H1 (cell line): Measurements from ENCODE around the gene KRT72. TPM values are rescaled to one million over a fixed set of nuclear protein-coding genes. Genes with fewer than 3 reads are reported as not detected.

Source experiments
- CTCF ChIA-PET: fragments of 300-600 bp; sonication (Branson Sonifier 250); formaldehyde crosslinking; loops from one replicate; lab custom pipeline; 2021; ENCODE audit not compliant: partially characterized antibody; lab: Charles Lee
- POLR2A ChIA-PET: fragments of 300-600 bp; sonication (Branson Sonifier 250); formaldehyde crosslinking; loops from one replicate; lab custom pipeline; 2021; ENCODE audit warnings: inconsistent platforms; ENCODE audit not compliant: partially characterized antibody; lab: Charles Lee
- DNase-seq, 2 experiments: peaks; one replicate each; pipeline versions ENCODE4 v3.0.0 to v3.0.0-alpha.2; 2010 to 2022; ENCODE audit warnings: low spot score in 2 of 2, low read depth in 1 of 2, mixed read lengths in 1 of 2
- FAIRE-seq: peaks from 2 replicates; lab custom pipeline; 2011; peaks lifted over from hg19 to GRCh38; lab: Jason Lieb, UNC
- H2AFZ ChIP-seq: 2 replicates; pipeline ENCODE4 v1.8.1; 2012; ENCODE audit warnings: low read length, inconsistent platforms
- H2AK5ac ChIP-seq: 2 replicates; pipeline ENCODE4 v1.6.1; 2013; ENCODE audit warnings: low read depth, low read length
- H2BK120ac ChIP-seq: replicated peaks from 2 replicates; pipeline ENCODE3; 2013; ENCODE audit warnings: low read depth, low read length, inconsistent platforms
- H2BK12ac ChIP-seq: 2 replicates; pipeline ENCODE4 v1.6.1; 2013; ENCODE audit warnings: low read depth, low read length
- H2BK15ac ChIP-seq: 2 replicates; pipeline ENCODE4 v1.6.1; 2013; ENCODE audit warnings: low read length
- H2BK20ac ChIP-seq: 2 replicates; pipeline ENCODE4 v1.6.1; 2013; ENCODE audit warnings: low read length
- H2BK5ac ChIP-seq: 2 replicates; pipeline ENCODE4 v1.6.1; 2013; ENCODE audit warnings: low read depth, low read length
- H3K14ac ChIP-seq: 2 replicates; pipeline ENCODE4 v1.6.1; 2013; ENCODE audit warnings: inconsistent platforms; ENCODE audit not compliant: insufficient read length
- H3K18ac ChIP-seq: 2 replicates; pipeline ENCODE4 v1.6.1; 2013; ENCODE audit warnings: low read length; ENCODE audit errors: extremely low read depth
- H3K23ac ChIP-seq: 2 replicates; pipeline ENCODE4 v1.6.1; 2013; ENCODE audit warnings: inconsistent platforms; ENCODE audit not compliant: insufficient read length
- H3K23me2 ChIP-seq: 2 replicates; pipeline ENCODE4 v1.6.1; 2013; ENCODE audit warnings: low read depth, low read length
- H3K27ac ChIP-seq: 2 replicates; pipeline ENCODE4 v1.6.1; 2011; ENCODE audit warnings: low read depth, low read length, inconsistent platforms
- H3K27me3 ChIP-seq, 4 experiments: replicated peaks in 1 of 4; 1 replicate in 1 of 4; 2 replicates in 3 of 4; pipeline versions ENCODE4 v1.6.1 to v1.8.1; 2011 to 2013; ENCODE audit warnings: low read length in 3 of 4, mild to moderate bottlenecking in 3 of 4, inconsistent platforms in 2 of 4, mixed read lengths in 2 of 4, moderate library complexity in 1 of 4; ENCODE audit not compliant: control insufficient read depth in 3 of 4, insufficient read depth in 3 of 4; ENCODE audit errors: extremely low read depth in 1 of 4
- H3K36me3 ChIP-seq, 4 experiments: 2 replicates each; pipeline versions ENCODE4 v1.6.1 to v1.8.1; 2011 to 2013; ENCODE audit warnings: mild to moderate bottlenecking in 4 of 4, low read length in 3 of 4, moderate library complexity in 2 of 4, control low read depth in 1 of 4, inconsistent platforms in 1 of 4; ENCODE audit not compliant: insufficient read depth in 4 of 4, control insufficient read depth in 2 of 4
- H3K4ac ChIP-seq: replicated peaks from 2 replicates; pipeline ENCODE3; 2013; ENCODE audit warnings: low read length, low read depth, mixed read lengths, inconsistent platforms; ENCODE audit not compliant: insufficient read length
- H3K4me1 ChIP-seq, 4 experiments: replicated peaks in 1 of 4; 1 replicate in 1 of 4; 2 replicates in 3 of 4; pipeline versions ENCODE4 v1.6.1 to v1.8.1; 2011 to 2013; ENCODE audit warnings: low read length in 3 of 4, inconsistent platforms in 2 of 4, mixed read lengths in 1 of 4; ENCODE audit not compliant: insufficient read depth in 4 of 4, control insufficient read depth in 3 of 4
- H3K4me2 ChIP-seq, 2 experiments: 2 replicates each; pipeline versions ENCODE4 v1.6.1 to v1.8.1; 2011 to 2013; ENCODE audit warnings: low read depth in 2 of 2, low read length in 2 of 2, control low read depth in 1 of 2, inconsistent platforms in 1 of 2, mild to moderate bottlenecking in 1 of 2; ENCODE audit not compliant: insufficient read depth in 1 of 2
- H3K4me3 ChIP-seq, 4 experiments: fragments of 200-600, 300-600 bp in 1 of 4; sonication (generic), shearing (Covaris generic), sonication (Bioruptor Twin) in 1 of 4; 2 replicates each; pipeline versions ENCODE4 v1.5.1 to v1.8.1; 2011 to 2016; ENCODE audit warnings: low read length in 4 of 4, low read depth in 3 of 4, control low read depth in 2 of 4, inconsistent platforms in 2 of 4, mild to moderate bottlenecking in 2 of 4, mixed read lengths in 1 of 4, moderate library complexity in 1 of 4; ENCODE audit not compliant: insufficient read depth in 2 of 4; ENCODE audit errors: extremely low read depth in 1 of 4
- H3K56ac ChIP-seq: replicated peaks from 2 replicates; pipeline ENCODE3; 2013; ENCODE audit warnings: low read depth, mild to moderate bottlenecking, mixed read lengths, low read length, inconsistent platforms; ENCODE audit not compliant: insufficient read length
- H3K79me1 ChIP-seq: 2 replicates; pipeline ENCODE4 v1.6.1; 2013; ENCODE audit warnings: low read depth, low read length, control low read depth
- H3K79me2 ChIP-seq, 2 experiments: 2 replicates each; pipeline versions ENCODE4 v1.6.1 to v1.8.1; 2012 to 2013; ENCODE audit warnings: low read length in 2 of 2, mild to moderate bottlenecking in 2 of 2, inconsistent platforms in 1 of 2; ENCODE audit not compliant: insufficient read depth in 2 of 2, control insufficient read depth in 1 of 2
- H3K9ac ChIP-seq, 4 experiments: replicated peaks in 1 of 4; 1 replicate in 1 of 4; 2 replicates in 3 of 4; pipeline versions ENCODE4 v1.6.1 to v1.8.1; 2011 to 2013; ENCODE audit warnings: low read depth in 3 of 4, low read length in 3 of 4, control low read depth in 2 of 4, mild to moderate bottlenecking in 2 of 4, moderate library complexity in 2 of 4, inconsistent platforms in 1 of 4; ENCODE audit errors: extremely low read depth in 1 of 4
- H3K9me3 ChIP-seq, 2 experiments: 2 replicates each; pipeline versions ENCODE4 v1.6.1 to v1.8.1; 2012 to 2013; ENCODE audit warnings: mild to moderate bottlenecking in 2 of 2, moderate library complexity in 2 of 2, control low read depth in 1 of 2, inconsistent platforms in 1 of 2, low read depth in 1 of 2, low read length in 1 of 2, mixed read lengths in 1 of 2; ENCODE audit not compliant: insufficient read depth in 2 of 2
- H4K20me1 ChIP-seq, 2 experiments: replicated peaks in 1 of 2; 2 replicates each; pipeline versions ENCODE3 to v1.8.1; 2011 to 2013; ENCODE audit warnings: inconsistent platforms in 2 of 2, low read length in 2 of 2, mild to moderate bottlenecking in 1 of 2; ENCODE audit not compliant: insufficient read depth in 2 of 2, control insufficient read depth in 1 of 2
- H4K5ac ChIP-seq: 2 replicates; pipeline ENCODE4 v1.6.1; 2013; ENCODE audit warnings: low read length, low read depth, mixed read lengths, inconsistent platforms; ENCODE audit not compliant: insufficient read length
- H4K8ac ChIP-seq: 2 replicates; pipeline ENCODE4 v1.8.0; 2013; ENCODE audit warnings: mild to moderate bottlenecking, moderate library complexity, low read length, inconsistent platforms; ENCODE audit not compliant: insufficient read depth; ENCODE audit errors: extremely low read depth
- H4K91ac ChIP-seq: replicated peaks from 2 replicates; pipeline ENCODE3; 2013; ENCODE audit warnings: low read length, mixed read lengths, inconsistent platforms; ENCODE audit not compliant: insufficient read length
- ASH2L ChIP-seq: fragments of 200-600, 300-600 bp; sonication (generic); IDR thresholded peaks from one replicate; pipeline ENCODE4 v1.7.1; 2017; ENCODE audit warnings: low read length
- ATF3 ChIP-seq: IDR thresholded peaks from 2 replicates; pipeline ENCODE4 v1.6.1; 2011; ENCODE audit warnings: low read depth, mild to moderate bottlenecking, low read length; ENCODE audit not compliant: insufficient read depth
- BACH1 ChIP-seq: IDR thresholded peaks from 2 replicates; pipeline ENCODE4 v1.6.1; 2012; ENCODE audit warnings: low read length, improper control_type of control experiment
- CBX8 ChIP-seq: fragments of 300-800, 300-1000 bp; sonication (generic); IDR thresholded peaks from 2 replicates; pipeline ENCODE4 v1.7.1; 2016; ENCODE audit warnings: low read depth, low read length, borderline replicate concordance
- CHD1 ChIP-seq: IDR thresholded peaks from 2 replicates; pipeline ENCODE4 v1.6.1; 2012; ENCODE audit warnings: low read depth, low read length, improper control_type of control experiment
- FOSL1 ChIP-seq: IDR thresholded peaks from 2 replicates; pipeline ENCODE4 v1.6.1; 2011; ENCODE audit warnings: mild to moderate bottlenecking, low read depth, low read length, moderate library complexity; ENCODE audit not compliant: insufficient read depth
- JUN ChIP-seq: IDR thresholded peaks from 2 replicates; pipeline ENCODE4 v1.6.1; 2011; ENCODE audit warnings: low read depth, mild to moderate bottlenecking, improper control_type of control experiment, low read length
- JUND ChIP-seq: IDR thresholded peaks from 2 replicates; pipeline ENCODE4 v1.6.1; 2011; ENCODE audit warnings: mild to moderate bottlenecking, improper control_type of control experiment, low read length
- RFX5 ChIP-seq: IDR thresholded peaks from 2 replicates; pipeline ENCODE4 v1.6.1; 2011; ENCODE audit warnings: low read depth, low read length, improper control_type of control experiment, borderline replicate concordance
- SP1 ChIP-seq: IDR thresholded peaks from 2 replicates; pipeline ENCODE4 v1.6.1; 2011; ENCODE audit warnings: low read depth, low read length
- SP2 ChIP-seq: IDR thresholded peaks from 2 replicates; pipeline ENCODE4 v1.6.1; 2012; ENCODE audit warnings: mild to moderate bottlenecking, low read length, inconsistent platforms
- SUZ12 ChIP-seq: fragments of 200-600 bp; sonication (generic); IDR thresholded peaks from 2 replicates; pipeline ENCODE4 v1.6.1; 2012; ENCODE audit warnings: mild to moderate bottlenecking, inconsistent platforms, low read length, moderate library complexity, mixed read lengths
- TEAD4 ChIP-seq: IDR thresholded peaks from 2 replicates; pipeline ENCODE4 v1.6.1; 2012; ENCODE audit warnings: low read depth, low read length, inconsistent platforms, mixed read lengths
- YY1 ChIP-seq: IDR thresholded peaks from 2 replicates; pipeline ENCODE4 v1.6.1; 2011; ENCODE audit warnings: low read depth, mild to moderate bottlenecking, low read length
- ZNF274 ChIP-seq: IDR thresholded peaks from 2 replicates; pipeline ENCODE4 v1.7.0; 2012; ENCODE audit warnings: low read length, borderline replicate concordance; ENCODE audit errors: extremely low read depth
- WGBS, 2 experiments: shearing (Covaris generic) in 1 of 2; methylation state at CpG; one replicate each; pipeline versions ENCODE4 v1.1.6 to v1.1.7; 2013 to 2015; ENCODE audit warnings: low lambda C conversion rate in 2 of 2, mixed read lengths in 2 of 2, inconsistent platforms in 1 of 2, low coverage in 1 of 2, missing lambda C conversion rate in 1 of 2; ENCODE audit not compliant: insufficient replicate concordance in 2 of 2, insufficient coverage in 1 of 2, insufficient read length in 1 of 2; ENCODE audit errors: extremely low coverage in 1 of 2, missing lambda C conversion rate in 1 of 2; 5-methylcytosine and 5-hydroxymethylcytosine counted together
- polyA plus RNA-seq, 7 experiments: library from polyadenylated mRNA; depleted of rRNA in 3 of 7; stranded (reverse) in 5 of 7; unstranded in 2 of 7; fragments of >200 nt in 5 of 7; fragments of 200-250 nt in 2 of 7; gene quantifications; 1 replicate in 5 of 7; 2 replicates in 1 of 7; 4 replicates in 1 of 7; pipeline versions ENCODE4 v1.2.1 to v1.2.3, GENCODE V29; 2011 to 2013; ENCODE audit warnings: missing spikeins in 2 of 7, mixed read lengths in 2 of 7
- total RNA-seq: library from RNA; stranded (reverse); fragmentation: NEBNext Ultra II Directional; extraction: Animal tissue kit (Norgen Biotek cat#: 25700); gene quantifications from 2 replicates; pipeline ENCODE4 v1.2.1, GENCODE V29; 2021

Gene KRT72
- total and polyA plus RNA-seq, 2 of the 8 experiments (the other 6 are each of a cell fraction or from before 2014, with no cell fraction given) = not detected

GRCh38 chr12:52559979-52560378 is 41.3 kb downstream of the KRT72 start:
- Histone ChIP-seq H3K56ac (no peak overlapping the region), H4K5ac (no peak overlapping the region), H2AFZ (no peak overlapping the region), H2AK5ac (no peak overlapping the region), H3K9ac (no peak overlapping the region), H2BK15ac (no peak overlapping the region), H3K9me3 (no peaks in the 10 kb centered on the region), H3K4me2 (no peak overlapping the region), H3K79me2 (no peaks in the 10 kb centered on the region), H3K36me3 (no peaks in the 10 kb centered on the region), H3K27me3 (no peaks in the 10 kb centered on the region), H3K4me1 (no peaks in the 10 kb centered on the region), H4K20me1 (no peaks in the 10 kb centered on the region), H3K23ac (no peak overlapping the region), H2BK12ac (no peak overlapping the region), H2BK120ac (no peak overlapping the region), H2BK5ac (no peak overlapping the region), H3K14ac (no peak overlapping the region), H3K79me1 (no peaks in the 10 kb centered on the region), H3K23me2 (no peaks in the 10 kb centered on the region), H2BK20ac (no peak overlapping the region), H3K4me3 (no peak overlapping the region), H3K4ac (no peak overlapping the region), H3K18ac (no peak overlapping the region), H4K8ac (no peak overlapping the region), H3K27ac (no peak overlapping the region), H4K91ac (no peak overlapping the region)
- 94% methylated on average over 4 of the region's 4 CpGs; no CpG with 5 or more reads in 1 of the 2 experiments for WGBS, 2 experiments
- FAIRE-seq = no peak
- ChIA-PET CTCF (interaction anchor here (1.2 to 8.3 kb wide), 10 partner anchors 10 to 309 kb away, joined by 3 to 47 read pairs (median 6); no protein-coding TSS in a partner anchor), POLR2A (interaction anchor here (0.6 kb wide), 1 partner anchor 110 kb away, joined by 3 read pairs; no protein-coding TSS in a partner anchor)
- no peak for DNase-seq
- no peak for TF ChIP-seq JUND
- no peak for TF ChIP-seq CHD1
- no peak for TF ChIP-seq ZNF274
- TF ChIP-seq SP1 = no peak
- TF ChIP-seq BACH1 = no peak
- TF ChIP-seq FOSL1 = no peak
- TF ChIP-seq YY1 = no peak
- TF ChIP-seq ATF3 = no peak
- TF ChIP-seq SUZ12 = no peak
- TF ChIP-seq CBX8 = no peak
- TF ChIP-seq TEAD4 = no peak
- no peak for TF ChIP-seq SP2
- no peak for TF ChIP-seq RFX5
- TF ChIP-seq JUN = no peak
- TF ChIP-seq ASH2L = no peak
